Measurements from ENCODE around the gene MAB21L4. TPM values are rescaled to one million over a fixed set of nuclear protein-coding genes. Genes with fewer than 3 reads are reported as not detected.
A peak's percentile ranks its signal among the peaks of the same experiment; 100 is the strongest.

MAB21L4 gene
- total RNA-seq, 1 donor from 2014 or later = 0.53 TPM

- Histone ChIP-seq H3K36me3 (ENCODE audit: control insufficient read depth, insufficient read depth, low read length) (no peaks in the 10 kb centered on the region), H3K4me3 (ENCODE audit: low read depth, low read length) (no peak overlapping the region), H3K27me3 (ENCODE audit: control insufficient read depth, insufficient read depth, low read length) (no peaks in the 10 kb centered on the region)
- no peak for TF ChIP-seq CTCF (IDR thresholded peaks at IDR 0.05; ENCODE audit: insufficient read depth, low read length, severe bottlenecking)
- DNase-seq (ENCODE audit: low read depth) = peak; percentile 68
- no peak for FAIRE-seq
Measured at GRCh38 chr2:240921311-240921994, 25.5 kb upstream of the MAB21L4 start.

- Histone ChIP-seq H3K4me3 (ENCODE audit: low read depth, low read length) (no peak overlapping the region), H3K27me3 (ENCODE audit: control insufficient read depth, insufficient read depth, low read length) (peaks cover 3% of the 10 kb centered on the region), H3K36me3 (ENCODE audit: control insufficient read depth, insufficient read depth, low read length) (no peaks in the 10 kb centered on the region)
- FAIRE-seq (no peak), DNase-seq (ENCODE audit: low read depth) (no peak)
- TF ChIP-seq CTCF (IDR thresholded peaks at IDR 0.05; ENCODE audit: insufficient read depth, low read length, severe bottlenecking) = no peak
Measured at GRCh38 chr2:240920783-240921231, 24.9 kb upstream of the MAB21L4 start.

GRCh38 chr2:240919786-240920782 is 24.1 kb upstream of the MAB21L4 start:
- FAIRE-seq (no peak), DNase-seq (ENCODE audit: low read depth) (no peak)
- H3K36me3 ChIP-seq (ENCODE audit: control insufficient read depth, insufficient read depth, low read length) = no peaks in the 10 kb centered on the region
- H3K4me3 ChIP-seq (ENCODE audit: low read depth, low read length) = no peak overlapping the region
- no peak for TF ChIP-seq CTCF (IDR thresholded peaks at IDR 0.05; ENCODE audit: insufficient read depth, low read length, severe bottlenecking)
- peaks cover 10% of the 10 kb centered on the region for H3K27me3 ChIP-seq (ENCODE audit: control insufficient read depth, insufficient read depth, low read length)

GRCh38 chr2:240919161-240919781 is 23.3 kb upstream of the MAB21L4 start:
- peaks cover 12% of the 10 kb centered on the region for H3K27me3 ChIP-seq (ENCODE audit: control insufficient read depth, insufficient read depth, low read length)
- no peak overlapping the region for H3K4me3 ChIP-seq (ENCODE audit: low read depth, low read length)
- FAIRE-seq = no peak
- no peaks in the 10 kb centered on the region for H3K36me3 ChIP-seq (ENCODE audit: control insufficient read depth, insufficient read depth, low read length)
- TF ChIP-seq CTCF (IDR thresholded peaks at IDR 0.05; ENCODE audit: insufficient read depth, low read length, severe bottlenecking) = no peak
- DNase-seq (ENCODE audit: low read depth) = no peak

- no peak for FAIRE-seq
- TF ChIP-seq CTCF (IDR thresholded peaks at IDR 0.05; ENCODE audit: insufficient read depth, low read length, severe bottlenecking) = no peak
- Histone ChIP-seq H3K36me3 (ENCODE audit: control insufficient read depth, insufficient read depth, low read length) (no peaks in the 10 kb centered on the region), H3K27me3 (ENCODE audit: control insufficient read depth, insufficient read depth, low read length) (peaks cover 13% of the 10 kb centered on the region), H3K4me3 (ENCODE audit: low read depth, low read length) (no peak overlapping the region)
- DNase-seq (ENCODE audit: low read depth) = no peak
Measured at GRCh38 chr2:240918258-240919091, 22.5 kb upstream of the MAB21L4 start.

All from bronchial epithelial cell (primary cell).